Choroid plexus epithelial cell (primary cell): Measurements from ENCODE around the gene TAPT1.

Source experiments
- DNase-seq: peaks from one replicate; pipeline ENCODE4 v3.0.0-alpha.2; 2010; ENCODE audit warnings: low read depth
- H3K4me3 ChIP-seq: 2 replicates; pipeline ENCODE4 v1.5.1; 2011; ENCODE audit warnings: low read depth, mild to moderate bottlenecking, control low read depth, low read length, moderate library complexity
- TF ChIP-seq, protein P1 (sequence below): conservative IDR thresholded peaks from 2 replicates; pipeline ENCODE4 v1.5.1; 2011; ENCODE audit warnings: low read depth, mild to moderate bottlenecking, control low read depth, inconsistent platforms, low read length, moderate library complexity

Gene TAPT1

DNA sequence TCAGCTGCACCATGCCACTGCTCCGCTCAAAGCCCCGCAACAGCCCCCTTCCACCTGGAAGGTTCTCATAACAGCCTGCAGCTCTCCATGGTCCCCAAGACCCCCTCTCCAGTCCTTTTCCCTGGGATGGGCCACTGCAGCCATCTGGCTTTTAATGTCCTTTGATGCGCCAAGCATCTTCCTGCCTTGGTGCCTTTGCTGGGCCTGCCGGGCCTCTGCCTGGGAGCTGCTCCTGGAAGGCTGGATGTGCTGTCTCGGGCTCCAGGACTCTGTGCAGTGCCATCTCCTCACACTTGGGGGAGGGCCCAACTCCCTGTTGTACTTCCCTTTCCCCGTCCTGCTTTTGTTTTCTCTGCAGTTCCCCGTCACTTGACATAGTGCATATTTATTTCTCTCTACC is 60.3 kb downstream of the TAPT1 start:
- TF ChIP-seq, protein P1, sequence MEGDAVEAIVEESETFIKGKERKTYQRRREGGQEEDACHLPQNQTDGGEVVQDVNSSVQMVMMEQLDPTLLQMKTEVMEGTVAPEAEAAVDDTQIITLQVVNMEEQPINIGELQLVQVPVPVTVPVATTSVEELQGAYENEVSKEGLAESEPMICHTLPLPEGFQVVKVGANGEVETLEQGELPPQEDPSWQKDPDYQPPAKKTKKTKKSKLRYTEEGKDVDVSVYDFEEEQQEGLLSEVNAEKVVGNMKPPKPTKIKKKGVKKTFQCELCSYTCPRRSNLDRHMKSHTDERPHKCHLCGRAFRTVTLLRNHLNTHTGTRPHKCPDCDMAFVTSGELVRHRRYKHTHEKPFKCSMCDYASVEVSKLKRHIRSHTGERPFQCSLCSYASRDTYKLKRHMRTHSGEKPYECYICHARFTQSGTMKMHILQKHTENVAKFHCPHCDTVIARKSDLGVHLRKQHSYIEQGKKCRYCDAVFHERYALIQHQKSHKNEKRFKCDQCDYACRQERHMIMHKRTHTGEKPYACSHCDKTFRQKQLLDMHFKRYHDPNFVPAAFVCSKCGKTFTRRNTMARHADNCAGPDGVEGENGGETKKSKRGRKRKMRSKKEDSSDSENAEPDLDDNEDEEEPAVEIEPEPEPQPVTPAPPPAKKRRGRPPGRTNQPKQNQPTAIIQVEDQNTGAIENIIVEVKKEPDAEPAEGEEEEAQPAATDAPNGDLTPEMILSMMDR: no peak
- H3K4me3 ChIP-seq: no peak overlapping the region
- no peak for DNase-seq

DNA sequence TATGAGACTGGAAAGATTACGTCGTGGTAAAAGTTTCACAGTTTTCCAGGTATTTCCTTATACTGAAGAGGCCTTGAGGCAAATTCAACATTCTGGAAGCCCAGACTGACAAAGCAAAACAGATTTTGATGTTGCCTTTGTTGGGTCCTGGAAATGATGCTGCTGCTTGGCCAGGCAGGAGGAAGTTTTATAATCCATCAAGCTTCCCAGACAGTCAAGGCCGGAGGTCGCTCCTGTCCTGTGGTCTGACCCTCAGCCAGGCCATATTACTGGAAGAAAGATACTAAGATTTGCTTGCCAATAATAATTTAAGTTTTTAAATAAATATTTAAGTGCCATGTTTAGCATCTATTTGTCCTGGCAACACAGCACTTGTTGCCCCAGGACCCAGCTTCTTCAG is 63.4 kb downstream of the TAPT1 start:
- no peak overlapping the region for H3K4me3 ChIP-seq
- DNase-seq: no peak
- TF ChIP-seq, protein P1: no peak

DNA sequence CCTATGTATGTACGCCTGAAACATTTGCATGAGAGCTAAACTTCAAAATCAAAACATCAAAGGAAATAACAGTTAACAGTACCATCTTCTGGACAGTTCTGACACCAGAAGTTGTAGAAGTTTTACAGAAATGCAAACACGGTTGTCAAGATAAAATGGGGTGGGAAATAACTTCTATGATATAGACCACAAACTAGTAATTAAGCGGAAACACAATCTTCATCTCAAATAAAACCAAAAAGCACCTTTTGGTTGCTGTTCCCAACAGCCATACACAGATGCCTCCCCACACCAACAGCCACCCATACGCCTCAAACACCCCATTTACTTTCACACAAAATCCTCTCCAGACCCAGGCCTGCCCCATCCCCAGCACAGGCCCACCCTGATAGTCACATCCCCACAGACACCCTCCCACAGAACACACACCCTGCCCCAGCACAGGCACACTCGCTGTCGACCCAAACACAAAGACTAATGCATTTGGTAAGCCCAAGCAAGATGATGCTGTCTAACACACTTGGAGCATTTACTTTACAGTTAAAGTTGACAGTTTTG is 64.3 kb downstream of the TAPT1 start:
- TF ChIP-seq, protein P1: no peak
- no peak for DNase-seq
- no peak overlapping the region for H3K4me3 ChIP-seq

DNA sequence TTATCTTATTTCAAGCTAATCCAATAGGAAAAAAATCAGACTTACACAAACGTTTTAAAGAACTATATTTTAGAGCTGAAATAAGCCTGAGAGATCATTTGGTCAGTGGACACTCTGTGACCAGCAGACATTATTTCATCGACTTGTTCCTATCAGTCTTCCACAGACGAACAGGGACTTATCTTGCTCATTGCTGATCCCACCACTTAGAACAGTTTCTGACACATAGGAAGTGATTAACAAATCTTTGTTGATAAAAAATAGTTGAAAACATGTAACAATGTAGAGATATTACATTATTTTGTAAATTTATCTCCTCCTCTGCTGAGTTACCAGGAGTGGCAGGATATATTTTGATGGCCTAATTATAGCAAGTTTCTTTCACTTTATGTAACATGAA is 65.8 kb downstream of the TAPT1 start:
- no peak overlapping the region for H3K4me3 ChIP-seq
- TF ChIP-seq, protein P1: no peak
- DNase-seq: no peak

DNA sequence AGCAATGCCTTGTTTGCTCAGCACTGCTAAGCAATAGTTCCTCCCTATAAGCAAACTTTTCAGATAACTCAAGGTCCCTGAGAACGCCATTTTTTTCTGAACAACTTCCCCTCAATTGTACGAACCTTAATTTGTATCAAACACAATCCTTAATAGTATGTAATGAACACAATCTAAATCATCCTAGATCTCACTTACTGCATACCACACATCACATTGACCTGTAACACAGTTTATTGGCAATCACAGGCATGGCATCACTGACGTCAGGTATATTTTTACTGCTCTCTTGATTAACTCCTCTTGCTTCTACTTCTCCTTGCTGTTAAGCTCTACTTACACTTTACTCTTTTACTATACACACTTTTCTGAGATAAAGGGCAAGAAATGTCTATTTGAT is 67.0 kb downstream of the TAPT1 start:
- DNase-seq: no peak
- no peak overlapping the region for H3K4me3 ChIP-seq
- TF ChIP-seq, protein P1: no peak

DNA sequence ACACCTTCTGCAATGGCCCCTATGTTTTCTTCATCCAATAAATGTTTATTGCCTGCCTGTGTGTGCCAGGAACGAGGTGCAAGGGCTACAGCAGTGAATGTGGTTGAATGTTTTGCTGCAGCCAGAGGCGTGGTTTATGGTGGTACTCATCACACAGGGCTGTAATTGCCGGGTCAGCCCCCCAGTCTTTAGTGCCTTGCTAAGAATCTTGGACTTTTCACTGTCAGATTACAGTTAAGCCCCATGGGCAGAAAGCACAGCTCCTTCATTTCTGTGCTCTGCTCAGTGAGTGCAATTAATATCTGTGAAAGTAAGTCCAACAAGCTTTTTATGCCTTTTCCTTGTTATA is 67.8 kb downstream of the TAPT1 start:
- H3K4me3 ChIP-seq: no peak overlapping the region
- no peak for DNase-seq
- TF ChIP-seq, protein P1: no peak

DNA sequence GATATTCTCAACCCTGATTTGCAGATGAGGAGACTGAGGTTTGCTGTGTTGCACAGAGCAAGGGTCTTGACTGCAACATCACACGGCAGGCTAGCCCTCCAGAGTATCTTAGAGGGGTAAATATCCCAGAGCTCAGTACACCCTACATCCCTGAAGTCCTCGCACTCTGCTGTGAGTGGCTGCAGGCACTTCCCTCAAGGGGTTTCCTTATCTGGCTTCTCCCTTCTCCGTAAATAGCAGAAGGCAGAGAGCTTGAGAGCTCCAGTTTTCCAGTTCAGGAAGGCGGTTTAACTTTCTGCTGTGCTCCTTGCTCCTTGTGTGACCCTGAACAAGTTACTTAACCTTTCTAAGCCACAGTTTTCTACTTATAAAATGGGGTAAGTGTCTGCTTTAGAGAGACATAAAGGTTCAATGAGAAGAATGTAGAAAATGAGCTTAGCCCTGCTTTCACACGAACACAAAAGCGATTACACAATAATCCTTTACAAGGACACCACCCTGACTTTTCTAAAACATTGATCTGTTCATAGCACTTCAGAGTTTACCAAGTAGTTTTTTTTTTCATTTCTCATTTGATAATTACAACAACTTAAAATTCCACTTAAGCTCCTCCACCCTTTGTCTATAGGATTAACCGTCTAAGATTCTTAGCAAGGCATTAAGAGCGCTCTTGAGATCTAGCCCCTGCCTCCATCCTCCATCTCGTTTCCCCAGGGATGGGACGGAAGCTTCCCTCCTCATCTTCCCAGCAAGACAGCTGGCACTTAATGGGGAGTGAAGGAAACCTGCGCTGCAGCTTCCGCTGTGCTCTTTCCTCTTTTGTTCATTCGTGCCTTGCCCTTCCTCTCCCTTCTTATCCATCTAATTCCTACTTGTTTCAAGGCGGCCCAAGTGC is 68.4 kb downstream of the TAPT1 start:
- DNase-seq: peak; percentile 33
- TF ChIP-seq, protein P1: no peak
- no peak overlapping the region for H3K4me3 ChIP-seq
